Endothelial cell of umbilical vein (primary cell): ENCODE data around the gene STAG1. TPM values are rescaled to one million over a fixed set of nuclear protein-coding genes. Genes with fewer than 3 reads are reported as not detected.

Experiments
- BruUV-seq: library from RNA; stranded (reverse); fragments of 400-500 nt; replicated peaks from 2 replicates; lab custom pipeline; 2021; lab: Mats Ljungman, UMichigan
- CTCF ChIA-PET: fragments of 300-600, 350-600 bp; sonication (Branson Sonifier 250); formaldehyde crosslinking; loops from one replicate; lab custom pipeline; 2021; ENCODE audit warnings: antibody characterized with exemption, inconsistent platforms; lab: Charles Lee
- POLR2A ChIA-PET: fragments of 300-600, 350-600 bp; sonication (Branson Sonifier 250); formaldehyde crosslinking; loops from one replicate; lab custom pipeline; 2021; ENCODE audit warnings: antibody characterized with exemption, inconsistent platforms; lab: Charles Lee
- DNase-seq: peaks from one replicate; pipeline ENCODE4 v3.0.0-alpha.2; 2011; ENCODE audit warnings: low read depth, low spot score
- FAIRE-seq: peaks from 2 replicates; lab custom pipeline; 2011; peaks lifted over from hg19 to GRCh38; lab: Jason Lieb, UNC
- H2AFZ ChIP-seq: 2 replicates; pipeline ENCODE4 v1.6.0; 2012; ENCODE audit warnings: low read depth, low read length, control low read depth, inconsistent platforms
- H3K27ac ChIP-seq: 2 replicates; pipeline ENCODE4 v1.5.1; 2011; ENCODE audit warnings: low read depth, mild to moderate bottlenecking, control low read depth, low read length, moderate library complexity; ENCODE audit not compliant: insufficient read depth
- H3K27me3 ChIP-seq, 2 experiments: 2 replicates each; pipeline versions ENCODE4 v1.6.0 to v1.6.1; 2011; ENCODE audit warnings: low read length in 2 of 2, mixed read lengths in 1 of 2; ENCODE audit not compliant: control insufficient read depth in 2 of 2, insufficient read depth in 2 of 2
- H3K36me3 ChIP-seq, 2 experiments: 2 replicates in 1 of 2; 3 replicates in 1 of 2; pipeline ENCODE4 v1.5.1; 2011; ENCODE audit warnings: low read length in 2 of 2, mild to moderate bottlenecking in 1 of 2, moderate library complexity in 1 of 2; ENCODE audit not compliant: control insufficient read depth in 2 of 2, insufficient read depth in 2 of 2; ENCODE audit errors: extremely low read depth in 1 of 2
- H3K4me1 ChIP-seq: 3 replicates; pipeline ENCODE4 v1.5.1; 2011; ENCODE audit warnings: mild to moderate bottlenecking, low read length; ENCODE audit not compliant: control insufficient read depth, insufficient read depth; ENCODE audit errors: extremely low read depth
- H3K4me2 ChIP-seq: 2 replicates; pipeline ENCODE4 v1.6.1; 2011; ENCODE audit warnings: low read length, control low read depth, mixed read lengths; ENCODE audit not compliant: insufficient read depth
- H3K4me3 ChIP-seq, 3 experiments: fragments of 200-600 bp in 1 of 3; sonication (generic), shearing (Covaris generic) in 1 of 3; replicated peaks in 1 of 3; 2 replicates each; pipeline ENCODE4 v1.5.1; 2011 to 2016; ENCODE audit warnings: control low read depth in 3 of 3, low read length in 3 of 3, mild to moderate bottlenecking in 2 of 3, inconsistent platforms in 1 of 3, low read depth in 1 of 3, moderate library complexity in 1 of 3; ENCODE audit not compliant: insufficient read depth in 1 of 3
- H3K79me2 ChIP-seq: 2 replicates; pipeline ENCODE4 v1.6.0; 2012; ENCODE audit warnings: low read length, inconsistent platforms; ENCODE audit not compliant: control insufficient read depth, insufficient read depth
- H3K9ac ChIP-seq: replicated peaks from 2 replicates; pipeline ENCODE3; 2011; ENCODE audit warnings: low read length, control low read depth; ENCODE audit not compliant: insufficient read depth; ENCODE audit errors: extremely low read depth
- H3K9me1 ChIP-seq: replicated peaks from 3 replicates; pipeline ENCODE4 v1.6.0; 2011; ENCODE audit warnings: mild to moderate bottlenecking, low read length; ENCODE audit not compliant: control insufficient read depth, insufficient read depth; ENCODE audit errors: extremely low read depth
- H3K9me3 ChIP-seq: replicated peaks from 2 replicates; pipeline ENCODE4 v1.5.1; 2012; ENCODE audit warnings: low read length, inconsistent platforms; ENCODE audit not compliant: control insufficient read depth, insufficient read depth
- H4K20me1 ChIP-seq: replicated peaks from 2 replicates; pipeline ENCODE3; 2011; ENCODE audit warnings: mild to moderate bottlenecking, low read length; ENCODE audit not compliant: control insufficient read depth, insufficient read depth; ENCODE audit errors: extremely low read depth
- EZH2 ChIP-seq: IDR thresholded peaks from 2 replicates; pipeline ENCODE4 v1.6.1; 2012; ENCODE audit warnings: borderline replicate concordance, low read depth, mild to moderate bottlenecking, moderate library complexity, low read length, inconsistent platforms; ENCODE audit not compliant: severe bottlenecking
- FOS ChIP-seq: IDR thresholded peaks from 2 replicates; pipeline ENCODE4 v1.6.1; 2011; ENCODE audit warnings: mild to moderate bottlenecking, low read length, moderate library complexity, borderline replicate concordance; ENCODE audit not compliant: insufficient read depth
- GATA2 ChIP-seq: IDR thresholded peaks from 2 replicates; pipeline ENCODE4 v1.7.0; 2011; ENCODE audit warnings: low read depth, mild to moderate bottlenecking, moderate library complexity, mixed read lengths, low read length; ENCODE audit not compliant: insufficient read length, insufficient read depth
- JUN ChIP-seq: IDR thresholded peaks from 2 replicates; pipeline ENCODE4 v1.6.1; 2011; ENCODE audit warnings: borderline replicate concordance, low read depth; ENCODE audit not compliant: insufficient read length, insufficient read depth
- MYC ChIP-seq: IDR thresholded peaks from one replicate; pipeline ENCODE4 v1.6.1; 2011; ENCODE audit warnings: mild to moderate bottlenecking, low read depth, low read length
- POLR2A ChIP-seq: IDR thresholded peaks from 2 replicates; pipeline ENCODE4 v1.6.1; 2012; ENCODE audit warnings: low read depth, mild to moderate bottlenecking, control low read depth, low read length
- POLR2AphosphoS5 ChIP-seq: IDR thresholded peaks from 2 replicates; pipeline ENCODE4 v1.6.1; 2012; ENCODE audit warnings: low read depth, mild to moderate bottlenecking, control low read depth, low read length, moderate library complexity; ENCODE audit not compliant: insufficient read depth
- dilution Hi-C: fragments of 300-500 bp; cut with MboI; formaldehyde crosslinking; loops from one replicate; pipeline ENCODE4 v1.15.0; 2019; ENCODE audit warnings: low sequenced_read_pairs; ENCODE audit not compliant: extremely low pct_ligation_motif_present
- intact Hi-C: fragments of 100-400 bp; cut with micrococcal nuclease; formaldehyde crosslinking; loops from one replicate; pipeline ENCODE4 v1.10.0; 2022
- polyA plus RNA-seq, 4 experiments: library from polyadenylated mRNA; depleted of rRNA in 3 of 4; stranded (reverse) in 3 of 4; unstranded in 1 of 4; fragments of >200 nt; gene quantifications; 2 replicates each; pipeline versions ENCODE4 v1.2.1 to v1.2.3, GENCODE V29; 2011 to 2012; ENCODE audit warnings: missing spikeins in 1 of 4
- total RNA-seq: library from RNA; stranded (reverse); gene quantifications from 2 replicates; pipeline ENCODE4 v1.2.3, GENCODE V29; 2021
- TF ChIP-seq, protein P1 (sequence below): IDR thresholded peaks from 2 replicates; pipeline ENCODE4 v1.6.1; 2011; ENCODE audit not compliant: insufficient read depth, insufficient read length
- TF ChIP-seq, protein P2 (sequence below), 2 donors: IDR thresholded peaks; 1 replicate in 1 of 2; 2 replicates in 1 of 2; pipeline ENCODE4 v1.5.1; 2011; ENCODE audit warnings: low read length in 2 of 2, mild to moderate bottlenecking in 2 of 2, moderate library complexity in 2 of 2, control low read depth in 1 of 2, inconsistent platforms in 1 of 2, low read depth in 1 of 2; ENCODE audit not compliant: insufficient read depth in 1 of 2; ENCODE audit errors: extremely low read depth in 1 of 2

STAG1 gene
- total and polyA plus RNA-seq, 2 donors (not counting 3 experiments of a cell fraction or from before 2014, with no cell fraction given): 7.4 to 42.1 TPM

DNA sequence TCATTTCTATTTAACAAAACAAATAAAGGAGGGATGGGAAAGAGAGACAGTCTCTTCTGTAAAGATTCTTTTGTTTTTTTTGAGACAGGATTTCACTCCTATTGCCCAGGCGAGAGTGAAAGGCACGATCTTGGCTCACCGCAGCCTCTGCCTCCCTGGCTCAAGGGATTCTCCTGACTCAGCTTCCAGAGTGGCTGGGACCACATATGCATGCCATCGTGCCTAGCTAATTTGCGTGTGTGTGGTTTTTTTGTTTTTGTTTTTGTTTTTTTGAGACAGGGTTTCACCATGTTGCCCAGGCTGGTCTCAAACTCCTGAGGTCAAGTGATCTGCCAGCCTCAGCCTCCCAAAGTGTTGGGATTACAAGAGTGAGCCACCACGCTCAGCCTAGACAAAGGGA lies 23.3 kb downstream of the STAG1 start:
- BruUV-seq: no TSS peak
- Histone ChIP-seq H3K9me3 (no peaks in the 10 kb centered on the region), H3K4me2 (no peak overlapping the region), H3K9me1 (no peaks in the 10 kb centered on the region), H3K27ac (no peak overlapping the region), H3K36me3 (no peaks in the 10 kb centered on the region), H3K79me2 (peaks cover 80% of the 10 kb centered on the region), H3K4me1 (peaks cover 3% of the 10 kb centered on the region), H3K4me3 (no peak overlapping the region), H4K20me1 (peaks cover 2% of the 10 kb centered on the region), H3K9ac (no peak overlapping the region), H2AFZ (no peak overlapping the region), H3K27me3 (no peaks in the 10 kb centered on the region)
- dilution Hi-C loops (no loop called here), intact Hi-C loops (no loop called here)
- ChIA-PET CTCF (interaction anchor here (1.9 kb wide), 1 partner anchor 23 kb away, joined by 16 read pairs; the partner anchor contains the start of gene STAG1), POLR2A (no interaction called here)
- no peak for FAIRE-seq
- TF ChIP-seq GATA2: no peak
- no peak for TF ChIP-seq POLR2AphosphoS5
- TF ChIP-seq, protein P1, sequence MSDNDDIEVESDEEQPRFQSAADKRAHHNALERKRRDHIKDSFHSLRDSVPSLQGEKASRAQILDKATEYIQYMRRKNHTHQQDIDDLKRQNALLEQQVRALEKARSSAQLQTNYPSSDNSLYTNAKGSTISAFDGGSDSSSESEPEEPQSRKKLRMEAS: no peak
- no peak for TF ChIP-seq JUN
- no peak for TF ChIP-seq EZH2
- TF ChIP-seq FOS: no peak
- no peak for TF ChIP-seq MYC
- TF ChIP-seq, protein P2, sequence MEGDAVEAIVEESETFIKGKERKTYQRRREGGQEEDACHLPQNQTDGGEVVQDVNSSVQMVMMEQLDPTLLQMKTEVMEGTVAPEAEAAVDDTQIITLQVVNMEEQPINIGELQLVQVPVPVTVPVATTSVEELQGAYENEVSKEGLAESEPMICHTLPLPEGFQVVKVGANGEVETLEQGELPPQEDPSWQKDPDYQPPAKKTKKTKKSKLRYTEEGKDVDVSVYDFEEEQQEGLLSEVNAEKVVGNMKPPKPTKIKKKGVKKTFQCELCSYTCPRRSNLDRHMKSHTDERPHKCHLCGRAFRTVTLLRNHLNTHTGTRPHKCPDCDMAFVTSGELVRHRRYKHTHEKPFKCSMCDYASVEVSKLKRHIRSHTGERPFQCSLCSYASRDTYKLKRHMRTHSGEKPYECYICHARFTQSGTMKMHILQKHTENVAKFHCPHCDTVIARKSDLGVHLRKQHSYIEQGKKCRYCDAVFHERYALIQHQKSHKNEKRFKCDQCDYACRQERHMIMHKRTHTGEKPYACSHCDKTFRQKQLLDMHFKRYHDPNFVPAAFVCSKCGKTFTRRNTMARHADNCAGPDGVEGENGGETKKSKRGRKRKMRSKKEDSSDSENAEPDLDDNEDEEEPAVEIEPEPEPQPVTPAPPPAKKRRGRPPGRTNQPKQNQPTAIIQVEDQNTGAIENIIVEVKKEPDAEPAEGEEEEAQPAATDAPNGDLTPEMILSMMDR (IDR thresholded peaks at IDR 0.05; ENCODE audit: extremely low read depth in 1 of 2, insufficient read depth in 1 of 2, low read depth in 1 of 2, low read length in 2 of 2): no peak
- no peak for TF ChIP-seq POLR2A
- no peak for DNase-seq
